Renal pelvis (tissue), 4 donors: ENCODE measurements around the gene PLXDC2. TPM values are rescaled to one million over a fixed set of nuclear protein-coding genes. Genes with fewer than 3 reads are reported as not detected.

ENCODE experiments used
- DNase-seq: peaks from one replicate; pipeline ENCODE4 v3.0.0-alpha.2; 2013
- polyA plus RNA-seq, 3 donors: library from polyadenylated mRNA; unstranded; fragments of 120-200 nt; gene quantifications; one replicate each; pipeline ENCODE4 v1.2.1, GENCODE V29; 2013; ENCODE audit not compliant: insufficient read length in 3 of 3

Gene PLXDC2
- polyA plus RNA-seq, 3 donors, result 28.1 to 34.0 (median 30.7) TPM

- DNase-seq, result no peak
Observed at GRCh38 chr10:19904202-19904661, 88.0 kb downstream of the PLXDC2 start.

GRCh38 chr10:19906108-19906791 is 90.0 kb downstream of the PLXDC2 start:
- DNase-seq, result no peak

GRCh38 chr10:19908991-19909696 is 92.9 kb downstream of the PLXDC2 start:
- DNase-seq, result no peak

GRCh38 chr10:19911886-19912285 is 95.7 kb downstream of the PLXDC2 start:
- no peak for DNase-seq

GRCh38 chr10:19913987-19914386 is 97.8 kb downstream of the PLXDC2 start:
- no peak for DNase-seq

- no peak for DNase-seq
Observed at GRCh38 chr10:19915125-19915524, 98.9 kb downstream of the PLXDC2 start.

GRCh38 chr10:19915816-19916215 is 99.6 kb downstream of the PLXDC2 start:
- no peak for DNase-seq

- no peak for DNase-seq
Observed at GRCh38 chr10:19917751-19918478, 101.7 kb downstream of the PLXDC2 start.

- no peak for DNase-seq
Observed at GRCh38 chr10:19918794-19919193, 102.6 kb downstream of the PLXDC2 start.

GRCh38 chr10:19919671-19920070 is 103.4 kb downstream of the PLXDC2 start:
- no peak for DNase-seq

- no peak for DNase-seq
Observed at GRCh38 chr10:19920075-19920726, 104.0 kb downstream of the PLXDC2 start.

GRCh38 chr10:19921300-19922140 is 105.3 kb downstream of the PLXDC2 start:
- DNase-seq, result peak; percentile 29

GRCh38 chr10:19922236-19922963 is 106.2 kb downstream of the PLXDC2 start:
- DNase-seq, result no peak

- DNase-seq, result no peak
Observed at GRCh38 chr10:19925064-19925463, 108.8 kb downstream of the PLXDC2 start.

- no peak for DNase-seq
Observed at GRCh38 chr10:19928936-19929335, 112.7 kb downstream of the PLXDC2 start.

GRCh38 chr10:19929506-19930140 is 113.4 kb downstream of the PLXDC2 start:
- DNase-seq, result no peak

- DNase-seq, result peak; percentile 74
Observed at GRCh38 chr10:19930936-19931893, 115.0 kb downstream of the PLXDC2 start.

GRCh38 chr10:19931894-19932590 is 115.8 kb downstream of the PLXDC2 start:
- no peak for DNase-seq
